Effector memory CD4-positive, alpha-beta T cell (primary cell): Measurements from ENCODE around the gene PRPF18.
"Not testable (repeated sequence)": the region's sequence is repeated elsewhere in the genome, so short reads cannot be mapped to it uniquely, and the experiment has no call there.

Experiments used
- DNase-seq, 3 donors: peaks; one replicate each; pipeline ENCODE4 v3.0.0-alpha.2; 2020
- H3K27ac ChIP-seq: 2 replicates; pipeline ENCODE4 v1.7.0; 2013; ENCODE audit warnings: mild to moderate bottlenecking, low read length, moderate library complexity; ENCODE audit not compliant: insufficient read depth, poor library complexity, severe bottlenecking
- H3K27me3 ChIP-seq: replicated peaks from 2 replicates; pipeline ENCODE4 v1.7.0; 2013; ENCODE audit warnings: mild to moderate bottlenecking, low read length; ENCODE audit not compliant: insufficient read depth, control insufficient read depth, poor library complexity, severe bottlenecking
- H3K36me3 ChIP-seq: 2 replicates; pipeline ENCODE4 v1.7.0; 2013; ENCODE audit warnings: mild to moderate bottlenecking, low read length, moderate library complexity; ENCODE audit not compliant: control insufficient read depth, insufficient read depth
- H3K4me1 ChIP-seq: 2 replicates; pipeline ENCODE4 v1.7.0; 2013; ENCODE audit warnings: low read length, mild to moderate bottlenecking; ENCODE audit not compliant: control insufficient read depth, insufficient read depth, poor library complexity, severe bottlenecking
- H3K4me3 ChIP-seq: 2 replicates; pipeline ENCODE4 v1.7.0; 2013; ENCODE audit warnings: low read length, low read depth, mild to moderate bottlenecking; ENCODE audit not compliant: insufficient read depth, poor library complexity, severe bottlenecking
- H3K9me3 ChIP-seq: 2 replicates; pipeline ENCODE4 v1.7.0; 2013; ENCODE audit warnings: mild to moderate bottlenecking, low read length, moderate library complexity; ENCODE audit not compliant: control insufficient read depth
- total RNA-seq, 3 donors: gene quantifications; one replicate each; lab custom pipeline; 2026; lab: John Stamatoyannopoulos, UW

The PRPF18 gene
- 50.4 to 59.1 (median 58.6) reads per million in 3 donors for total RNA-seq

GRCh38 chr10:13586676-13587355, at the start of gene PRPF18:
Gene PRPF18 (plus strand): TSS chr10:13586965. CDS start chr10:13587087, 122 bp downstream.
- Histone ChIP-seq H3K27me3 (no peaks in the 10 kb centered on the region), H3K27ac (peak within 1 kb of the TSS; percentile 65)

GRCh38 chr10:13537985-13538384, 48.8 kb upstream of the PRPF18 start:
- H3K4me3 ChIP-seq, H3K27me3 ChIP-seq, H3K36me3 ChIP-seq: not testable (repeated sequence)

More at GRCh38 chr10:13586676-13587355, at the start of gene PRPF18:
- Histone ChIP-seq H3K4me1 (peaks cover 14% of the 10 kb centered on the region), H3K9me3 (no peaks in the 10 kb centered on the region), H3K4me3 (peak within 1 kb of the TSS; percentile 98), H3K36me3 (no peaks in the 10 kb centered on the region)
- DNase-seq, result peak; percentile 80 to 87 (median 86)

GRCh38 chr10:13542533-13542932, 44.2 kb upstream of the PRPF18 start:
- no peak for DNase-seq
- no peak overlapping the region for H3K4me3 ChIP-seq
- H3K9me3 ChIP-seq, result no peaks in the 10 kb centered on the region
- H3K36me3 ChIP-seq, result no peaks in the 10 kb centered on the region
- no peaks in the 10 kb centered on the region for H3K4me1 ChIP-seq
- H3K27ac ChIP-seq, result no peak overlapping the region
- no peaks in the 10 kb centered on the region for H3K27me3 ChIP-seq

More at GRCh38 chr10:13537985-13538384, 48.8 kb upstream of the PRPF18 start:
- not testable (repeated sequence) for H3K27ac ChIP-seq, H3K4me1 ChIP-seq, DNase-seq, H3K9me3 ChIP-seq

- no peak for DNase-seq
- Histone ChIP-seq H3K36me3 (no peaks in the 10 kb centered on the region), H3K27me3 (no peaks in the 10 kb centered on the region), H3K4me1 (no peaks in the 10 kb centered on the region), H3K4me3 (no peak overlapping the region), H3K9me3 (peaks cover 7% of the 10 kb centered on the region), H3K27ac (no peak overlapping the region)
Measured at GRCh38 chr10:13550802-13551201, 36.0 kb upstream of the PRPF18 start.

GRCh38 chr10:13555884-13556510, 30.8 kb upstream of the PRPF18 start:
- Histone ChIP-seq H3K27ac (no peak overlapping the region), H3K4me1 (no peaks in the 10 kb centered on the region), H3K36me3 (no peaks in the 10 kb centered on the region), H3K4me3 (no peak overlapping the region), H3K9me3 (peaks cover under 1% of the 10 kb centered on the region), H3K27me3 (no peaks in the 10 kb centered on the region)
- DNase-seq, result no peak

GRCh38 chr10:13559124-13559700, 27.6 kb upstream of the PRPF18 start:
- no peak overlapping the region for H3K27ac ChIP-seq
- H3K9me3 ChIP-seq, result no peaks in the 10 kb centered on the region
- H3K36me3 ChIP-seq, result no peaks in the 10 kb centered on the region
- no peak overlapping the region for H3K4me3 ChIP-seq
- no peaks in the 10 kb centered on the region for H3K4me1 ChIP-seq
- no peak for DNase-seq
- no peaks in the 10 kb centered on the region for H3K27me3 ChIP-seq

- Histone ChIP-seq H3K9me3 (no peaks in the 10 kb centered on the region), H3K36me3 (no peaks in the 10 kb centered on the region), H3K4me1 (no peaks in the 10 kb centered on the region), H3K4me3 (no peak overlapping the region), H3K27me3 (no peaks in the 10 kb centered on the region), H3K27ac (no peak overlapping the region)
- DNase-seq, result no peak
Measured at GRCh38 chr10:13560597-13560996, 26.2 kb upstream of the PRPF18 start.

GRCh38 chr10:13563481-13564445, 23.0 kb upstream of the PRPF18 start:
- no peaks in the 10 kb centered on the region for H3K4me1 ChIP-seq
- no peak for DNase-seq
- H3K27ac ChIP-seq, result no peak overlapping the region
- no peaks in the 10 kb centered on the region for H3K27me3 ChIP-seq
- no peaks in the 10 kb centered on the region for H3K9me3 ChIP-seq
- H3K36me3 ChIP-seq, result no peaks in the 10 kb centered on the region
- H3K4me3 ChIP-seq, result no peak overlapping the region

GRCh38 chr10:13564576-13564975, 22.2 kb upstream of the PRPF18 start:
- H3K4me3 ChIP-seq, result no peak overlapping the region
- no peaks in the 10 kb centered on the region for H3K4me1 ChIP-seq
- no peaks in the 10 kb centered on the region for H3K27me3 ChIP-seq
- no peak for DNase-seq
- no peaks in the 10 kb centered on the region for H3K9me3 ChIP-seq
- H3K36me3 ChIP-seq, result no peaks in the 10 kb centered on the region
- H3K27ac ChIP-seq, result no peak overlapping the region
